Keratinocyte (primary cell): Measurements from ENCODE around the gene MCCD1. TPM values are rescaled to one million over a fixed set of nuclear protein-coding genes. Genes with fewer than 3 reads are reported as not detected.

Experiments used
- DNase-seq: peaks from one replicate; pipeline ENCODE4 v3.0.0-alpha.2; 2011; ENCODE audit warnings: low read depth, missing footprints, low spot score
- FAIRE-seq: peaks from 2 replicates; lab custom pipeline; 2011; peaks lifted over from hg19 to GRCh38; lab: Jason Lieb, UNC
- H2AFZ ChIP-seq: 2 replicates; pipeline ENCODE4 v1.6.0; 2012; ENCODE audit warnings: low read length, control low read depth, inconsistent platforms; ENCODE audit not compliant: control insufficient read depth
- H3K27ac ChIP-seq: 2 replicates; pipeline ENCODE4 v1.5.1; 2011; ENCODE audit warnings: low read length; ENCODE audit not compliant: control insufficient read depth, insufficient read depth
- H3K27me3 ChIP-seq: 3 replicates; pipeline ENCODE4 v1.6.0; 2011; ENCODE audit warnings: low read length; ENCODE audit not compliant: control insufficient read depth, insufficient read depth; ENCODE audit errors: extremely low read depth
- H3K36me3 ChIP-seq, 2 experiments: 2 replicates in 1 of 2; 3 replicates in 1 of 2; pipeline ENCODE4 v1.5.1; 2011; ENCODE audit warnings: low read length in 2 of 2, mild to moderate bottlenecking in 1 of 2; ENCODE audit not compliant: control insufficient read depth in 2 of 2, insufficient read depth in 2 of 2; ENCODE audit errors: extremely low read depth in 1 of 2
- H3K4me1 ChIP-seq: 3 replicates; pipeline ENCODE4 v1.5.1; 2011; ENCODE audit warnings: low read length; ENCODE audit not compliant: control insufficient read depth, insufficient read depth; ENCODE audit errors: extremely low read depth
- H3K4me2 ChIP-seq: 3 replicates; pipeline ENCODE4 v1.6.0; 2011; ENCODE audit warnings: low read depth, low read length; ENCODE audit not compliant: control insufficient read depth, insufficient read depth; ENCODE audit errors: extremely low read depth
- H3K4me3 ChIP-seq, 3 experiments: fragments of 200-600 bp in 1 of 3; sonication (generic) in 1 of 3; 2 replicates in 2 of 3; 3 replicates in 1 of 3; pipeline ENCODE4 v1.5.1; 2011 to 2016; ENCODE audit warnings: low read length in 3 of 3, mild to moderate bottlenecking in 3 of 3, control low read depth in 2 of 3, inconsistent platforms in 1 of 3, low read depth in 1 of 3, mixed read lengths in 1 of 3, mixed run types in 1 of 3, moderate library complexity in 1 of 3; ENCODE audit not compliant: control insufficient read depth in 2 of 3, insufficient read depth in 2 of 3; ENCODE audit errors: extremely low read depth in 1 of 3
- H3K79me2 ChIP-seq: 2 replicates; pipeline ENCODE4 v1.6.0; 2012; ENCODE audit warnings: low read length; ENCODE audit not compliant: control insufficient read depth, insufficient read depth
- H3K9ac ChIP-seq: 3 replicates; pipeline ENCODE4 v1.6.0; 2011; ENCODE audit warnings: low read length; ENCODE audit not compliant: control insufficient read depth, insufficient read depth; ENCODE audit errors: extremely low read depth
- H3K9me1 ChIP-seq: 3 replicates; pipeline ENCODE4 v1.6.0; 2011; ENCODE audit warnings: low read length; ENCODE audit not compliant: control insufficient read depth, insufficient read depth; ENCODE audit errors: extremely low read depth
- H3K9me3 ChIP-seq: 2 replicates; pipeline ENCODE4 v1.5.1; 2012; ENCODE audit warnings: low read depth, low read length; ENCODE audit not compliant: control insufficient read depth
- H4K20me1 ChIP-seq: 3 replicates; pipeline ENCODE4 v1.6.0; 2011; ENCODE audit warnings: low read length; ENCODE audit not compliant: control insufficient read depth, insufficient read depth; ENCODE audit errors: extremely low read depth
- CTCF ChIP-seq, 3 experiments: IDR thresholded peaks in 1 of 3; conservative IDR thresholded peaks in 1 of 3; optimal IDR thresholded peaks in 1 of 3; 2 replicates in 2 of 3; 3 replicates in 1 of 3; pipeline versions ENCODE3 to v1.5.1; 2011; ENCODE audit warnings: low read length in 3 of 3, mild to moderate bottlenecking in 3 of 3, moderate library complexity in 2 of 3, control low read depth in 1 of 3, inconsistent platforms in 1 of 3; ENCODE audit not compliant: insufficient read depth in 2 of 3; ENCODE audit errors: extremely low read depth in 1 of 3
- EZH2 ChIP-seq: IDR thresholded peaks from one replicate; pipeline ENCODE4 v1.6.1; 2012; ENCODE audit warnings: inconsistent platforms, mild to moderate bottlenecking, low read length, moderate library complexity
- dilution Hi-C: fragments of 300-500 bp; cut with MboI; formaldehyde crosslinking; loops from one replicate; pipeline ENCODE4 v1.7.0; 2020; ENCODE audit warnings: low sequenced_read_pairs; ENCODE audit not compliant: extremely low pct_ligation_motif_present
- polyA plus RNA-seq, 5 experiments: library from polyadenylated mRNA; depleted of rRNA in 3 of 5; stranded (reverse) in 3 of 5; stranded (forward) in 1 of 5; unstranded in 1 of 5; fragments of >200 nt; gene quantifications; 1 replicate in 1 of 5; 2 replicates in 3 of 5; 3 replicates in 1 of 5; pipeline versions ENCODE4 v1.2.1 to v1.2.3, GENCODE V29; 2011 to 2012; ENCODE audit warnings: missing spikeins in 2 of 5, low read depth in 1 of 5, low replicate concordance in 1 of 5

MCCD1 gene
- polyA plus RNA-seq, 1 donor (not counting 4 experiments of a cell fraction or from before 2014, with no cell fraction given): not detected

DNA sequence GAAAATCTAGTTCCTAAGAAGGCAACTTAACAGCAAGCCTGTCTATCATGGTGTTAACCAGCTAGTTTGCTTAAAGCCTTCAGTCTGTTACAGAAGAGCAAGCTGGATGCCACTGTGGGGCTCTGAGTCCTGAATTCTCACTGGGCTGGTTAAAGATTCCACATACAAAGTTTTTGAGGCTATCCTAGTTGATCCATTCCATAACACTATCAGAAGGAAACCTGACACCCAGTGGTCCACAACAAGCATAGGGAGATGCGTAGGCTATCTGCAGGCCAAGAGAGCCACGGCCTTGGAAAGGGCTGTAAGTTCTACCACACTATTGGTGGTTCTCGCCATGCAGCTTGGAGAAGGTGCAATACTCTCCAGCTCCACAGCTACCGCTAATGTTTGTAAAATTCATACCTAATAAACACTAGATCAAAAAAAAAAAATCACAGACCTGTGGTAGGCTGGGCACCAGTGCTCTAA is 420 bp upstream of the MCCD1 start:
- H3K4me1 ChIP-seq: peaks cover 7% of the 10 kb centered on the region
- H3K9me3 ChIP-seq: no peaks in the 10 kb centered on the region
- H3K27ac ChIP-seq: no peak overlapping the region
- H3K4me3 ChIP-seq: no peak overlapping the region
- no peak overlapping the region for H3K9ac ChIP-seq
- dilution Hi-C loops: no loop called here
- no peak overlapping the region for H2AFZ ChIP-seq
- H3K36me3 ChIP-seq: peaks cover 22 to 24% of the 10 kb centered on the region in 2 experiments
- peaks cover 14% of the 10 kb centered on the region for H4K20me1 ChIP-seq
- H3K9me1 ChIP-seq: no peaks in the 10 kb centered on the region
- H3K4me2 ChIP-seq: no peak overlapping the region
- H3K79me2 ChIP-seq: peaks cover 4% of the 10 kb centered on the region
- DNase-seq: no peak
- TF ChIP-seq CTCF (optimal IDR thresholded peaks at IDR 0.05 in 1 of 3, IDR thresholded peaks at IDR 0.05 in 1 of 3, conservative IDR thresholded peaks at IDR 0.05 in 1 of 3; ENCODE audit: extremely low read depth in 1 of 3, insufficient read depth in 2 of 3, low read length in 3 of 3) (no peak), EZH2 (no peak)
- FAIRE-seq: no peak
- H3K27me3 ChIP-seq: no peaks in the 10 kb centered on the region

- TF ChIP-seq EZH2 (no peak), CTCF (optimal IDR thresholded peaks at IDR 0.05 in 1 of 3, IDR thresholded peaks at IDR 0.05 in 1 of 3, conservative IDR thresholded peaks at IDR 0.05 in 1 of 3; ENCODE audit: extremely low read depth in 1 of 3, insufficient read depth in 2 of 3, low read length in 3 of 3) (no peak)
- dilution Hi-C loops: no loop called here
- no peak for FAIRE-seq
- Histone ChIP-seq H3K36me3 (peaks cover 29 to 34% of the 10 kb centered on the region in 2 experiments), H3K4me1 (peaks cover 7% of the 10 kb centered on the region), H3K9me1 (no peaks in the 10 kb centered on the region), H2AFZ (no peak overlapping the region), H3K9ac (no peak overlapping the region), H3K9me3 (no peaks in the 10 kb centered on the region), H3K27me3 (no peaks in the 10 kb centered on the region), H3K79me2 (peaks cover 10% of the 10 kb centered on the region), H4K20me1 (peaks cover 14% of the 10 kb centered on the region), H3K4me3 (no peak overlapping the region), H3K4me2 (no peak overlapping the region), H3K27ac (no peak overlapping the region)
- DNase-seq: no peak
Measured at GRCh38 chr6:31529329-31530150, 778 bp downstream of the MCCD1 start.
